Tibial nerve (tissue), 4 donors: Measurements from ENCODE around the gene E2F7. TPM values are rescaled to one million over a fixed set of nuclear protein-coding genes. Genes with fewer than 3 reads are reported as not detected.

Source experiments
- DNase-seq, 2 donors: peaks; one replicate each; pipeline ENCODE4 v3.0.0-alpha.2; 2019; ENCODE audit warnings: low spot score in 2 of 2
- H3K27ac ChIP-seq, 4 donors: fragments of 200-600 bp; sonication (generic) in 3 of 4; one replicate each; pipeline ENCODE4 v1.5.1; 2017 to 2019; ENCODE audit warnings: mild to moderate bottlenecking in 1 of 4
- H3K27me3 ChIP-seq, 2 donors: fragments of 200-600 bp; sonication (generic) in 1 of 2; one replicate each; pipeline versions ENCODE4 v1.5.1 to v1.6.0; 2017 to 2019
- H3K36me3 ChIP-seq, 3 donors: fragments of 200-600 bp; sonication (generic); one replicate each; pipeline ENCODE4 v1.5.1; 2018 to 2019
- H3K4me1 ChIP-seq, 4 donors: fragments of 200-600 bp; sonication (generic) in 3 of 4; one replicate each; pipeline ENCODE4 v1.5.1; 2017 to 2019
- H3K4me3 ChIP-seq, 4 donors: fragments of 200-600 bp; sonication (generic) in 3 of 4; one replicate each; pipeline ENCODE4 v1.5.1; 2017 to 2019; ENCODE audit warnings: mild to moderate bottlenecking in 1 of 4, moderate library complexity in 1 of 4
- H3K9me3 ChIP-seq, 4 donors: fragments of 200-600 bp; sonication (generic) in 3 of 4; one replicate each; pipeline ENCODE4 v1.5.1; 2017 to 2019
- EP300 ChIP-seq, 2 donors: sonication (generic); formaldehyde crosslinking; IDR thresholded peaks; one replicate each; pipeline ENCODE4 v1.6.1; 2017; ENCODE audit warnings: antibody characterized with exemption in 2 of 2, mild to moderate bottlenecking in 1 of 2
- POLR2A ChIP-seq, 2 donors: fragments of 450-650 bp; IDR thresholded peaks; one replicate each; pipeline ENCODE4 v1.6.1; 2017; ENCODE audit warnings: antibody characterized with exemption in 2 of 2, mild to moderate bottlenecking in 2 of 2, moderate library complexity in 2 of 2
- WGBS, 2 donors: methylation state at CpG; one replicate each; pipeline ENCODE4 v1.1.5; 2018; 5-methylcytosine and 5-hydroxymethylcytosine counted together
- total RNA-seq, 4 donors: library from RNA; depleted of rRNA; stranded (reverse); fragments of >200 nt; gene quantifications; one replicate each; pipeline ENCODE4 v1.1.0, GENCODE V29; 2016
- TF ChIP-seq, protein P1 (sequence below), 5 experiments: fragments of 200-600 bp in 3 of 5; fragments of 450-650 bp in 2 of 5; sonication (generic) in 3 of 5; IDR thresholded peaks; one replicate each; pipeline ENCODE4 v1.5.1; 2016 to 2019; ENCODE audit warnings: antibody characterized with exemption in 5 of 5, mild to moderate bottlenecking in 3 of 5, moderate library complexity in 2 of 5

The E2F7 gene
- total RNA-seq, 4 donors from 2014 or later, result under 0.01 to 0.39 TPM; not detected in 2

DNA sequence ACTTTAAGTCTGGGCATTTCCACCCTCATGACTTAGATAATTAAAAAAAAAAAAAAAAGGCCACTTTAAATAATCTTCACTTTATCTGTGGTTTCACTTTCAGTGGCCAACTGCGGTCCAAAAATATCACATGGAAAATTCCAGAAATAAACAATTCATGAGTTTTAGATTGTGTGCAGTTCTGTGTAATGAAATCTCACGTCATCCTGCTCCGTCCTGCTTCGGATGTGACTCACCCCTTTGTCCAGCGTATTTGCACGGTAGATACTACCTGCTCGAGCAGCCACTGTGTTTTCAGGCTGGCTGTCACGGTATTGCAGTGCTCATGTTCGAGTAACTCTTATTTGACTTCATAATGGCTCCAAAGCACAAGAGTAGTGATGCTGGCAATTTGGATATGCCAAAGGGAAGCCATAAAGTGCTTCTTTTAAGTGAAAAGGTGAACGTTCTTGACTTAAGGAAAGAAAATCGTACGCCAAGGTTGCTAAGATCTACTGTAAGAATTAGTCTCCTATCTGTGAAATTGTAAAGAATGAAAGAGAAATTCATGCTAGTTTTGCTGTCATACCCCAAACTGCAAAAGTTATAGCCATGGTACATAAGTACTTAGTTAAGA, 2.4 kb downstream of the E2F7 start:
- DNase-seq, result no peak
- Histone ChIP-seq H3K9me3 (no peaks in the 10 kb centered on the region), H3K27me3 (peaks cover 0 to 12% of the 10 kb centered on the region in 2 donors), H3K27ac (no peak overlapping the region), H3K4me1 (peaks cover 0 to 11% (median 4%) of the 10 kb centered on the region in 4 donors), H3K4me3 (peak overlapping the region in 1 of 4 donors; percentile 11), H3K36me3 (no peaks in the 10 kb centered on the region)
- WGBS, 2 donors, result 64 to 69% methylated on average over 12 of the region's 12 CpGs
- TF ChIP-seq POLR2A (IDR thresholded peaks at IDR 0.05), result no peak

DNA sequence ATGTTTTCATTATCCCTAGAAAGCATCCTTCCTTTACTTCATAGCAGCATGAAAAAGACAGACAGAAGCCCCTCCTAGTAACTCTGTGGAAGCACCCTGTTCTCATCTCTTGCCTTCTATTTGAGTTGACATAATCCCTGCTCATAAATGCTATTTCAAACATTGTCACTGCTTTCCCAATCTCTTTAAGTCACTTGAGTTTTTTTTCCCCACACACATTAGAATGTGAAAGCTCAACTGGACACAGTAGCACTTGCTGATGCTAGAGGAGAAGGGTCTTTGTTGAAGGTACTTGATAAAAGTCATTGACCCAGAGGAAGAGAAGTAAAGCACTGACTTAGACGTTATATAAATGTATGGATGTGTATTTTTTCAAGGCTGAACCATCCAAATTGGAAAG, 3.0 kb downstream of the E2F7 start:
- no peak overlapping the region for H3K4me3 ChIP-seq
- WGBS, 2 donors, result 75 to 80% methylated on average over 1 of the region's 1 CpG

DNA sequence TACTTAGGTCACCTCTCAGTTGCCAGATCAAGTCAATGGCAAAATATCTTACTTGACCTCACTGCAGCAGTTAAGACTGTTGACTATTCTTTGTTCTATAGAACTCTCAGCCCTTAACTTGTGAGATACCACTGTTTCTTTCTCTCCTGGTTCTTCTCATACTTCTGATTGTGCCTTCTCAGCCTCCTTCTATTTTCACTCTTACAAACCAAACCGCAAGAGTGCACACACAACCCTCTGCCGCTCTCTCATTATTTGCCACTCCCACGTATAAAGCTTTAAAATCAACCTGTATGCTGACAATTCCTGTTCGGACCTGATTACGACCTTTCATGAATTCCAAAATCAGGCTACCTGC, 4.5 kb downstream of the E2F7 start:
- H3K27me3 ChIP-seq, result peaks cover 0 to 12% of the 10 kb centered on the region in 2 donors
- DNase-seq, result no peak
- H3K4me3 ChIP-seq, result no peak overlapping the region
- peaks cover 0 to 11% (median 4%) of the 10 kb centered on the region in 4 donors for H3K4me1 ChIP-seq
- no peaks in the 10 kb centered on the region for H3K36me3 ChIP-seq
- no peaks in the 10 kb centered on the region for H3K9me3 ChIP-seq
- no peak overlapping the region for H3K27ac ChIP-seq
- TF ChIP-seq EP300 (IDR thresholded peaks at IDR 0.05) (no peak), POLR2A (IDR thresholded peaks at IDR 0.05) (no peak)
- TF ChIP-seq, protein P1, sequence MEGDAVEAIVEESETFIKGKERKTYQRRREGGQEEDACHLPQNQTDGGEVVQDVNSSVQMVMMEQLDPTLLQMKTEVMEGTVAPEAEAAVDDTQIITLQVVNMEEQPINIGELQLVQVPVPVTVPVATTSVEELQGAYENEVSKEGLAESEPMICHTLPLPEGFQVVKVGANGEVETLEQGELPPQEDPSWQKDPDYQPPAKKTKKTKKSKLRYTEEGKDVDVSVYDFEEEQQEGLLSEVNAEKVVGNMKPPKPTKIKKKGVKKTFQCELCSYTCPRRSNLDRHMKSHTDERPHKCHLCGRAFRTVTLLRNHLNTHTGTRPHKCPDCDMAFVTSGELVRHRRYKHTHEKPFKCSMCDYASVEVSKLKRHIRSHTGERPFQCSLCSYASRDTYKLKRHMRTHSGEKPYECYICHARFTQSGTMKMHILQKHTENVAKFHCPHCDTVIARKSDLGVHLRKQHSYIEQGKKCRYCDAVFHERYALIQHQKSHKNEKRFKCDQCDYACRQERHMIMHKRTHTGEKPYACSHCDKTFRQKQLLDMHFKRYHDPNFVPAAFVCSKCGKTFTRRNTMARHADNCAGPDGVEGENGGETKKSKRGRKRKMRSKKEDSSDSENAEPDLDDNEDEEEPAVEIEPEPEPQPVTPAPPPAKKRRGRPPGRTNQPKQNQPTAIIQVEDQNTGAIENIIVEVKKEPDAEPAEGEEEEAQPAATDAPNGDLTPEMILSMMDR (IDR thresholded peaks at IDR 0.05), result no peak
- WGBS, 2 donors, result 96 to 97% methylated on average over 5 of the region's 5 CpGs

More for the DNA sequence above, 3.0 kb downstream of the E2F7 start:
- no peaks in the 10 kb centered on the region for H3K36me3 ChIP-seq
- TF ChIP-seq POLR2A (IDR thresholded peaks at IDR 0.05) (no peak), EP300 (IDR thresholded peaks at IDR 0.05) (no peak)
- TF ChIP-seq, protein P1 (IDR thresholded peaks at IDR 0.05), result no peak
- DNase-seq, result no peak
- H3K9me3 ChIP-seq, result no peaks in the 10 kb centered on the region
- H3K27ac ChIP-seq, result no peak overlapping the region
- H3K4me1 ChIP-seq, result peaks cover 0 to 11% (median 4%) of the 10 kb centered on the region in 4 donors
- H3K27me3 ChIP-seq, result peaks cover 0 to 12% of the 10 kb centered on the region in 2 donors

DNA sequence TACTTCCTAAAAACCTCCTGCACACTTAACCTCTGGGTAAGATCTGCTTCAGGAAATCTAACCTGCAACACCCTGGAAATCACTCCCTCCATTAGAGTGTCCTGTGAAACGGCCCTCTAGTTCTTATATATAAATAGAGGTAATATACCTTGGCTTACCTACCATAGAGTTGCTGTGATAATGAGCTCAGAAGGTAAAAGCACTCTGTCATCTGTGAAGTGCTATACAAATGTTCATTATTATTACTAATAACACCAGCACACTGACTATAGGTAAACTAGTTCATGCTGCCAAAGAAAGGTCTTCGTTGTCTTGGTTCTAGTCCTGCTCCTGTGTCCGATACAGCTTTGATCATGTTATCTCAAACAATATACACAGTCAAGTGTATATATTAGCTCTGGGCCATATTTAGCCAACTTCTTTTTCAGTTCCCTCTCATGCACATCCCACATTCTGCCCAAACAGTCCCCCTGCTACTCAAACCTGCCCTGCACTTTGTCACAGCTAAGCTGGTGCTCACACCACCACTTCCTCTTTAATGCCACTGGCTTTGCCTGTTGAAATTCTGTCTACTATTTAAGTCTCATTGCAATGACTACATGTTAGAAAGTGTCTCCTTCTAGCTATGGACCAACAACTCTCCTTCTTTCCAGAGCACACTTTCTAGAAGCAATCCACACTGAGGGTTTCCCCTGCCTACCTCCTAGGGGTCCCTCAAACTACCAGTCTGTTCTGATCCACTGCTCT, 5.1 kb downstream of the E2F7 start:
- no peak for DNase-seq
- H3K4me3 ChIP-seq, result no peak overlapping the region
- H3K36me3 ChIP-seq, result no peaks in the 10 kb centered on the region
- 79 to 86% methylated on average over 3 of the region's 3 CpGs for WGBS, 2 donors
- no peak overlapping the region for H3K27ac ChIP-seq
- peaks cover 0 to 11% (median 4%) of the 10 kb centered on the region in 4 donors for H3K4me1 ChIP-seq
- H3K27me3 ChIP-seq, result peaks cover 0 to 12% of the 10 kb centered on the region in 2 donors
- no peak for TF ChIP-seq EP300 (IDR thresholded peaks at IDR 0.05)
- no peak for TF ChIP-seq POLR2A (IDR thresholded peaks at IDR 0.05)
- TF ChIP-seq, protein P1 (IDR thresholded peaks at IDR 0.05), result no peak
- H3K9me3 ChIP-seq, result no peaks in the 10 kb centered on the region

DNA sequence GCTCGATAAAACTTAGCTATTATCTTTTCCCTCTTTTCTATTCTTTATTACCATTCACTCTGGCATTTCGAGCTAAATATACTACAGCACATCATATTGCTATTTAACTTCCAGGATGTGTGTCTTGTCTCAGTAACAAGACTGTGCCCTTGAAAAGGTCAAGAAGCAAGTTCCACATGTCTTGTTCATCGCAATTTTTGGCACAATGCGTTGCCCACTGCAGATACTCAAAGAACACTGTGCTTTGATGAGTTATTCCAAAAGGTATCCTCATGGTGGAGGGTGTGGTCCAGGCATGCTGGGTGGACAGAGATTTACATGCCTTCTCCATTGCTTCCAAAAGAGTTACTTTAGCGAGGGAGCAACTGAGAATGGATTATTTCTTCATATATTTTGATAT, 6.6 kb downstream of the E2F7 start:
- Histone ChIP-seq H3K9me3 (no peaks in the 10 kb centered on the region), H3K36me3 (no peaks in the 10 kb centered on the region), H3K27ac (no peak overlapping the region), H3K27me3 (peaks cover 0 to 8% of the 10 kb centered on the region in 2 donors), H3K4me3 (no peak overlapping the region), H3K4me1 (no peaks in the 10 kb centered on the region)
- no peak for DNase-seq
- 93% methylated on average over 5 of the region's 5 CpGs for WGBS, 2 donors
- TF ChIP-seq, protein P1 (IDR thresholded peaks at IDR 0.05), result no peak
- no peak for TF ChIP-seq POLR2A (IDR thresholded peaks at IDR 0.05)
- no peak for TF ChIP-seq EP300 (IDR thresholded peaks at IDR 0.05)
